ENCODE data around the gene PARVA. TPM values are rescaled to one million over a fixed set of nuclear protein-coding genes. Genes with fewer than 3 reads are reported as not detected.
"Not testable (repeated sequence)": the region's sequence is repeated elsewhere in the genome, so short reads cannot be mapped to it uniquely, and the experiment has no call there.

PARVA gene
- total RNA-seq, 2 experiments from 2014 or later: 0.22 to 0.38 TPM

DNA sequence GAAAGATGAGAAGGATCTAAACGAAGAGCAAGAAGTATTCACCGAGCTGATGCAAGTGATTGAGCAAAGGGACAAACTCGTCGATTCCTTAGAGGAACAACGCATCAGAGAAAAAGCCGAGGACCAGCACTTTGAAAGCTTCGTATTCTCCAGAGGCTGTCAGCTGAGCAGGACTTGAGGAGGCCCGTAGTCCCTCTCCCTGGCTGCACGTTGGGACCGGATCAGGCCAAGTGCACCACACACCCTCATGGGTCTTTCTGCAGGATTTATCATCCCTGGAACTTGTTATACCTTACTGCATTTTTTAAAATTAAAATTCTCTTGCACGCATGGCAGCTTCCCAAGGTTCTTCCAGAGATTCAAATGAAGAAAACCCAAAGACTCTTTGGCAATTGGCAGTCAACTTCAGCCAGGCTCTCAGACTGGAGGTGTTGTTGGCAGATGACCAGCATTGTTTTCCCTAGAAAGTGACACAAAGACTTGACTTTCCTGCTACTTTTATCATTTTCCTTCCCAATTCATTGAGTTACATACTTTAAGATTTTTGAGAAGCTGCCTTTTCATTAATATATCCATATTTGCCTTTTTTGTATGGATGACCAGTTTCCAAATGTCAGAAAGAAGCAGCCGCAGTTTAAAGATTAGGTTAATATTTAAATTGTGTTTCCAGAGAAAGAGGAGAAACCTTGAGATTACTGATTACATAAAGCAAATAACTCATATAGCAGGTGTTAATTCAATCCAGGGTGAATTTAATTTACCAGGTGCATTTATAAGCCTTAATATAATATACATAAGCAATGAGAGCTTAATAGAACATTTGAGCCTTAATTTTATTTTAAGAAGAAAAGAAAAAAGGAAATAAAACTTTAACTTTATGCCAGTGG, 18.8 kb upstream of the PARVA start:
- intact Hi-C loops (cut with micrococcal nuclease): no loop called here
- Mint-ChIP-seq H3K27me3 (ENCODE audit: low read depth) (no peaks in the 10 kb centered on the region), H3K27ac (no peak overlapping the region), H3K4me1 (ENCODE audit: low read depth) (peaks cover 65% of the 10 kb centered on the region), H3K9me3 (no peaks in the 10 kb centered on the region), H3K4me3 (no peak overlapping the region), H3K36me3 (ENCODE audit: low read depth) (no peaks in the 10 kb centered on the region)
- CTCF ChIA-PET: no interaction called here
- no peak for DNase-seq

DNA sequence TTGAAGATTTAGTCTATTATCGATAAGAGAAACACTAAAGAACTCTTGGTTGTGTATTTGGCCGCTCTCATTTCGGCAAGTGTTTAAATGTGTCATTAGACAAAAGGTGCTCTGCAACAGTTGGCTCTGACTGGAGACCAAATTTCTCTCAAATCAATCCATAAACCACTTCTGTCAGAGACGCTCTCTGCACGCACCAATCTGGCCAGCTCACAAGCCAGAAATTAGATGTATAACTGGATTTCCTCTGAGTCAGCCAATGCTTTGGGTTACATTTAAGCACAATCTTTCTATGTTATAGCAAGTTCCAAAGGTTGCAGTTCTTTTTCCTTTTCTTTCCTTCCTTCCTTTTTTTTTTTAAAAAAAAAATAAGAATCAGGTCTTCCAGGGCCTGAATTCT, 17.6 kb upstream of the PARVA start:
- H3K27ac Mint-ChIP-seq: no peak overlapping the region
- CTCF ChIA-PET: no interaction called here
- H3K27me3 Mint-ChIP-seq (ENCODE audit: low read depth): no peaks in the 10 kb centered on the region
- intact Hi-C loops (cut with micrococcal nuclease): no loop called here
- H3K36me3 Mint-ChIP-seq (ENCODE audit: low read depth): no peaks in the 10 kb centered on the region
- no peak overlapping the region for H3K4me3 Mint-ChIP-seq
- no peaks in the 10 kb centered on the region for H3K9me3 Mint-ChIP-seq
- no peak for DNase-seq
- peaks cover 70% of the 10 kb centered on the region for H3K4me1 Mint-ChIP-seq (ENCODE audit: low read depth)

DNA sequence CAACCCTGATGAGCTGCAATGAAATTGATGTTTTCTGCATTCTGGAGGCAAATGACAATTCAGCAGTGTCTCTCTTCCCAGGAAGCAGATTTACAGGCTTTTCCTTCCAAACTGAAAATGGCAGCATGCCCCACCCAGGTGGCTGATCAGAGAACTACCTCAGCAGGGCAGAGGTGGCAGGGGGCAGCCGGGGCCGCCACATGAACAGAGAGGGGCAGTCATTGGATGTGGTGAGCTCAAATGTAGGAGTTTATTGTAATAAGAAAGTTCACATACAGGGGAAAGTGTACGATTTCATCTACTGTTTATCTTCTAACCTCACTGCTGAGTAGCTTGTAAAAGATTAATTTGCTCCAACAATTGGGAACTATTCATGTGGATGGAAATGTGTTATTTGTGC, 15.7 kb upstream of the PARVA start:
- CTCF ChIA-PET: no interaction called here
- no peaks in the 10 kb centered on the region for H3K36me3 Mint-ChIP-seq (ENCODE audit: low read depth)
- intact Hi-C loops (cut with micrococcal nuclease): no loop called here
- DNase-seq: no peak
- H3K4me1 Mint-ChIP-seq (ENCODE audit: low read depth): peaks cover 66% of the 10 kb centered on the region
- H3K27me3 Mint-ChIP-seq (ENCODE audit: low read depth): no peaks in the 10 kb centered on the region
- H3K4me3 Mint-ChIP-seq: no peak overlapping the region
- no peaks in the 10 kb centered on the region for H3K9me3 Mint-ChIP-seq
- H3K27ac Mint-ChIP-seq: no peak overlapping the region

DNA sequence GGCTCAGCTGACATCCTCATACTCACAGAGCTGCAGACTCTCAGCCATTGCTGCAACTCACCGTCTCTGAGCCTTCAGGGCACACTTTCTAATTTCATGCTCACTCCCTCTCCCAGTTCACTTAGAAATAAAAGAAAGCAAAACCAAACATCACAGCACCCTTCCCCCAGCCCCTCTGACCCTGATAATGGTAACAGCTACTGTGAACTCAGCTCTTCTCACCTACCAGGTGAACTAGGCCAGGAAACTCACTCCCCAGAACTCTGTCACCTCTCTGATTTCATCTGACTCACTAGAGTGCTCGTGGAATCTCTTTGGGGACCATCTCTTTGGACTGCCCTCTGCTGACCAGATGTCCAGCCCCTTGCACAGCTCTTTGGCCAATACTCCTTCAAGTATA, 14.5 kb upstream of the PARVA start:
- no peak overlapping the region for H3K4me3 Mint-ChIP-seq
- intact Hi-C loops (cut with micrococcal nuclease): no loop called here
- CTCF ChIA-PET: interaction anchor here (1.1 kb wide), 1 partner anchor 31 kb away, joined by 6 read pairs; no protein-coding TSS in a partner anchor
- H3K9me3 Mint-ChIP-seq: peaks cover 6% of the 10 kb centered on the region
- no peak overlapping the region for H3K27ac Mint-ChIP-seq
- no peaks in the 10 kb centered on the region for H3K36me3 Mint-ChIP-seq (ENCODE audit: low read depth)
- no peaks in the 10 kb centered on the region for H3K27me3 Mint-ChIP-seq (ENCODE audit: low read depth)
- DNase-seq: peak; percentile 41
- H3K4me1 Mint-ChIP-seq (ENCODE audit: low read depth): peaks cover 62% of the 10 kb centered on the region

DNA sequence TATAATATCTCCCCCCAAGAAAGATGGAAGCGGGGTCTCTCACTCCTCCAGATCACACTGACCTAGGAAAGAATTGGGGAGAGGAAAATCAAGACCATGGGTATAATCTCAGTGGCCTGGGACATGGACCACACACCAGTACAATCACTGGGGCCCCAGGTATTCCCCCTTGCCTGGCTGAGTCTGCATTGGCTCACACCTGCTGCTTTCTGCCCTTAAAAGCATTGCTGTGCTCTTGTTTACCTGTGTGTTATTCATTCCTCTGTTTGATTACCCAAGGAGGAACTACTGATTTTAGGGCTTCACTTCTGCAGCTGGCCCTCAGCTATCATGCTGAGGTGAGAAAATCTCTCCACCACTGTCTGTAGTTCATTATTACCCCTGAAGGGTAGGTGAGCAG, 14.0 kb upstream of the PARVA start:
- DNase-seq: no peak
- H3K9me3 Mint-ChIP-seq: peaks cover 10% of the 10 kb centered on the region
- CTCF ChIA-PET: interaction anchor here (0.6 to 1.1 kb wide), 2 partner anchors 32 to 331 kb away, joined by 6 read pairs; no protein-coding TSS in a partner anchor
- no peaks in the 10 kb centered on the region for H3K36me3 Mint-ChIP-seq (ENCODE audit: low read depth)
- intact Hi-C loops (cut with micrococcal nuclease): no loop called here
- H3K4me3 Mint-ChIP-seq: no peak overlapping the region
- H3K4me1 Mint-ChIP-seq (ENCODE audit: low read depth): peaks cover 56% of the 10 kb centered on the region
- H3K27ac Mint-ChIP-seq: no peak overlapping the region
- no peaks in the 10 kb centered on the region for H3K27me3 Mint-ChIP-seq (ENCODE audit: low read depth)

DNA sequence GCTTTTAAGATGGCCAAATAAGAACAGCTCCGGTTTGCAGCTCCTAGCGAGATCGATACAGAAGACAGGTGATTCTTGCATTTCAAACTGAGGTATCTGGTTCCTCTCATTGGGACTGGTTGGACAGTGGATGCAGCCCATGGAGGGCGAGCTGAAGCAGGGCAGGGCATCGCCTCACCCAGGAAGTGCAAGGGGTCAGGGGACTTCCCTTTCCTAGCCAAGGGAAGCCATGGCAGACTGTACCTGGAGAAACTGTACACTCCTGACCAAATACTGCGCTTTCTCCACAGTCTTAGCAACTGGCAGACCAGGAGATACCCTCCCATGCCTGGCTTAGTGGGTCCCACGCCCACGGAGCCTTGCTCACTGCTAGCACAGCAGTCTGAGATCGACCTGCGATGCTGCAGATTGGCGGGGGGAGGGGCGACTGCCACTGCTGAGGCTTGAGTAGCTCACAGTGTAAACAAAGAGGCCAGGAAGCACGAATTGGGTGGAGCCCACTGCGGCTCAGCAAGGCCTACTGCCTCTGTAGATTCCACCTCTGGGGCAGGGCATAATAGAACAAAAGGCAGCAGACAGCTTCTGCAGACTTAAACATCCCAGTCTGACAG, 11.3 kb upstream of the PARVA start:
- H3K36me3 Mint-ChIP-seq (ENCODE audit: low read depth); H3K27me3 Mint-ChIP-seq (ENCODE audit: low read depth); intact Hi-C loops (cut with micrococcal nuclease): not testable (repeated sequence)
- Mint-ChIP-seq H3K9me3 (peaks cover 17% of the 10 kb centered on the region), H3K4me3 (peak overlapping the region; percentile 38), H3K27ac (peak overlapping the region; percentile 57), H3K4me1 (ENCODE audit: low read depth) (peaks cover 52% of the 10 kb centered on the region)
- DNase-seq: peak; percentile 75
- CTCF ChIA-PET: interaction anchor here (0.9 to 1.6 kb wide), 2 partner anchors 35 to 522 kb away, joined by 4 to 5 read pairs; no protein-coding TSS in a partner anchor

DNA sequence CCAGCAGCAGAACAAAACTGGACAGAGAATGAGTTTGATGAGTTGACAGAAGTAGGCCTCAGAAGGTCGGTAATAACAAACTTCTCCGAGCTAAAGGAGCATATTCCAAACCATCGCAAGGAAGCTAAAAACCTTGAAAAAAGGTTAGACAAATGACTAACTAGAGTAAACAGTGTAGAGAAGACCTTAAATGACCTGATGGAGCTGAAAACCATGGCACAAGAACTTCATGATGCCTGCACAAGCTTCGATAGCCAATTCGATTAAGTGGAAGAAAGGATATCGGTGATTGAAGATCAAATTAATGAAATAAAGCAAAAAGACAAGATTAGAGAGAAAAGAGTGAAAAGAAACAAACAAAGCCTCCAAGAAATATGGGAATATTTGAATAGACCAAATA, 10.3 kb upstream of the PARVA start:
- Mint-ChIP-seq H3K9me3 (peaks cover 19% of the 10 kb centered on the region), H3K4me1 (ENCODE audit: low read depth) (peaks cover 44% of the 10 kb centered on the region)
- CTCF ChIA-PET: interaction anchor here (0.9 to 1.6 kb wide), 2 partner anchors 36 to 521 kb away, joined by 4 to 5 read pairs; no protein-coding TSS in a partner anchor
- H3K4me3 Mint-ChIP-seq; H3K27me3 Mint-ChIP-seq (ENCODE audit: low read depth); H3K27ac Mint-ChIP-seq; H3K36me3 Mint-ChIP-seq (ENCODE audit: low read depth); intact Hi-C loops (cut with micrococcal nuclease); DNase-seq: not testable (repeated sequence)

DNA sequence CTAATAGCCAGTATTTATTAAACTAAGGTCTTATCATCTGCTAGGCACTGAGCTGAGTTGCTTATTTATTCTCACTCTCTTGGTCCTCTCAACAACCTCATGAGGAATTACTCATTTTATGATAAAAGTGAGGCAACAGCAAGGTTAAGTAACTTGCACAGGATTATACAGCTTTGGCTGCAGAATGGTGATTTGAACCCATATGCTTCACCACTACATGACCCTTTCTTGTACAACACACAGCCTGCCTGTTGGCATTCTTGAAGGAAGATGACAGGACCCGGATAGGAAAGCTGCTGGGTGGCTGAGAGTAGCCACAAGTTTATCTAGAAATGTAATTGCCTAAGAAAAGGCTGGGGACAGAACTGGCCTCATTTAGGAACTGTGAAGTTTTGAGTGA, 5.3 kb upstream of the PARVA start:
- DNase-seq: no peak
- H3K27ac Mint-ChIP-seq: no peak overlapping the region
- H3K27me3 Mint-ChIP-seq (ENCODE audit: low read depth): peaks cover 2% of the 10 kb centered on the region
- no peaks in the 10 kb centered on the region for H3K36me3 Mint-ChIP-seq (ENCODE audit: low read depth)
- intact Hi-C loops (cut with micrococcal nuclease): no loop called here
- peaks cover 10% of the 10 kb centered on the region for H3K4me1 Mint-ChIP-seq (ENCODE audit: low read depth)
- peaks cover 17% of the 10 kb centered on the region for H3K9me3 Mint-ChIP-seq
- H3K4me3 Mint-ChIP-seq: no peak overlapping the region
- CTCF ChIA-PET: no interaction called here

DNA sequence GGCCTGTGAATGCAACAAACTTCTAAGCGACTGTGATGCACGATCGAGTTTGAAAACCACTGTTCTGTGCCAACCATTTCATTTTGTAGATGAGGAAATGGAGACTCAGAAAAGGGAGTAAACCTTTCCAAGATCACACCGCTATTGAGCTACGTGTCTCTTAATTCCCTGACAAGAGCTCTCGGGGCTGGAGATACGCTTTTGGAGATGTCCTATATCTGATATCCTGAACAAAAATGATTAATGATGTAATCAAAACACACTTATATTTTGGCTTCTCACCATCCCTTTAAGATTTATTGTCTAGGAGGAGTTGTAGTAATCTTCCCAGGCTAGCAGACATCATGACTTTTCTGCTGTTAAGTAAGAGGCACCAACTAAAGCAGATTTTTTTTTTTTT, 1.7 kb upstream of the PARVA start:
- CTCF ChIA-PET: interaction anchor here (0.7 kb wide), 1 partner anchor 114 kb away, joined by 3 read pairs; no protein-coding TSS in a partner anchor
- Mint-ChIP-seq H3K4me3 (no peak overlapping the region), H3K27me3 (ENCODE audit: low read depth) (peaks cover 8% of the 10 kb centered on the region), H3K27ac (no peak overlapping the region), H3K4me1 (ENCODE audit: low read depth) (peaks cover 10% of the 10 kb centered on the region), H3K36me3 (ENCODE audit: low read depth) (no peaks in the 10 kb centered on the region), H3K9me3 (peaks cover 2% of the 10 kb centered on the region)
- no peak for DNase-seq
- intact Hi-C loops (cut with micrococcal nuclease): loop anchor here (5.0 kb wide), 1 partner anchor 297 kb away; the partner anchor contains the start of gene TEAD1

DNA sequence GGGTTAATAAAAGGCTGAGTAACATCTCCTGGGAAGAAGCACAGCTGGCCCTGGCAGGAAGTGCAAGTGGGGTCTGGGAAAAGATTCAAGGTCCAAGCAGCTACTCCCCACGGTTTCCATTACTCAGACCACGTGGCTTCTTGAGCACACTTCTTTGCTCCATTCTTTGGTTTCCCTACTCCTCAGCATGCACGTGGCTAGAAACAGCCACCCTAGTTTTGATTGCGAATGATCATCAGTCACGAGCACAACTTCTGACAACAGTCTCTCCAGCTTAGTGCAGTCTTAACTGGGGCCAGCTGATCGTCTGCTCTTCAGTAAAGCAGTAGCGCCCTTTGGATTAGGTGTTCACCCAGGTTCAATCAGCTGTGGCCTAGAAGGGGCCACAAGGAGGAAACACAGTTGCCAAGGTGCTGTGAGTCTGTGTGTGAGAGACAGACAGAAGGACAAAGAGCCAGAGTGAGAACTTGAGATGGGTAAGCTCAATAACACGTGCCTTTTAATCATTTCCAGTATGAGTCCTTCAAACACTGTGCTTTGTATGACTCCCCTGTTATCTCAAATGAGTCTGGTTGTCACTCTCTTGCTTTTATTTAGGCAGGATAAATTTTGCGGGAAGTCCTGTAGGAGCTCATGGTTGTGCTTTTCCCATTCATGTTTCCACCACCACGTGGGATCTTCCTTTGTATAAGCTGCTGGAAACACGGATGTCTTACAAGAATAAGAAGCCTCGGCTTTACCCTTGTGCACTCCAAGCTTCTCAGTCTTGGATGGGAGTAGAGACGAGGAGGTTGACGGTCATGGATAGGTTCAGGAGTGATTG, 901 bp upstream of the PARVA start:
- Mint-ChIP-seq H3K36me3 (ENCODE audit: low read depth) (no peaks in the 10 kb centered on the region), H3K4me3 (peak overlapping the region; percentile 55), H3K27me3 (ENCODE audit: low read depth) (peaks cover 8% of the 10 kb centered on the region), H3K4me1 (ENCODE audit: low read depth) (peaks cover 10% of the 10 kb centered on the region), H3K27ac (no peak overlapping the region), H3K9me3 (no peaks in the 10 kb centered on the region)
- no peak for DNase-seq
- intact Hi-C loops (cut with micrococcal nuclease): loop anchor here (5.0 kb wide), 1 partner anchor 296 kb away; the partner anchor contains the start of gene TEAD1
- CTCF ChIA-PET: interaction anchor here (0.7 to 1.1 kb wide), 2 partner anchors 45 to 113 kb away, joined by 3 read pairs; no protein-coding TSS in a partner anchor

DNA sequence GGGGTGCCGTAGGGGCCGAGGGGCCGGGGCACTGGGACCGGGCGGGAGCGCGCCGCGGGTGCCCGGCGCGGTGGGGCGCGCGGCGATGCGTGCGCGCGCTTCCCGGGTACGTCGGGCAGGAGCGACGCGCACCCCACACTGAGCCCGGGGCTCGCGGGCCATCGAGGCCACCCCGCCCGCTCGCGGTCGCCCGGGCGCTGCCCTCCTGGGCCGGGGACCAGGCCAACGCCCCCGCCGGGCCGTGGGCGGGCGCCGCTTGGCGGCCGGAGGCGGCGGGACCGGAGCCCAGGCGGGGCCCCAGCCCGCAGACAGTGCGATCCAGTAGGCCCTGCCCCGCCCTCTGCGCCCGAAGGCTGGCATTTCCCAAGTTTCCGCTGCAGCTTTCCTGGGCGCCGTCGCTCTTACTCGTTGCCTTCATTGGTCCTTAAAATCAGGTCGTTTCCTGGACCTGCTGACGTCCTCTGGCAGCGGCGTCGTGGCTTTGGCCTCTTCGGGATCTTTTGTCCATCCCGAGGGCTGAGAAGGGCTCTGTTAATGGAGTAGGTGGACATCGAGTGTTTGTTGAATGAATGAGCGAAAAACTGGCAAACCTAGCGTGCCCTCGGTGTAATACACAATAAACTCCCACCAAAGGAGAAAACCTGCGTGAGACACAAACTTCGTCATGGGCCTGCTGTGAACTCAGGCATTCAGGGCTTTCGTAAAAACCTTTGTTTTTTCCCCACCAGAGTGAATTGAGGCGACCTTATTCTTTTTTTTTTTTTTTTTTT, 638 bp downstream of the PARVA start:
- CTCF ChIA-PET: no interaction called here
- H3K27me3 Mint-ChIP-seq (ENCODE audit: low read depth): peaks cover 8% of the 10 kb centered on the region
- H3K9me3 Mint-ChIP-seq: no peaks in the 10 kb centered on the region
- H3K4me1 Mint-ChIP-seq (ENCODE audit: low read depth): peaks cover 10% of the 10 kb centered on the region
- intact Hi-C loops (cut with micrococcal nuclease): loop anchor here (5.0 kb wide), 1 partner anchor 294 kb away; the partner anchor contains the start of gene TEAD1
- H3K27ac Mint-ChIP-seq: no peak overlapping the region
- no peak for DNase-seq
- no peaks in the 10 kb centered on the region for H3K36me3 Mint-ChIP-seq (ENCODE audit: low read depth)
- H3K4me3 Mint-ChIP-seq: peak overlapping the region; percentile 71

Measured in activated naive CD4-positive, alpha-beta T cell treated with anti-CD3 and anti-CD28 coated beads for 36 hours (primary cell).